Activated CD4-positive, alpha-beta T cell treated with anti-CD3 and anti-CD28 coated beads, Interleukin-2, amount 50 U/mL, for 24 hours (primary cell): Measurements from ENCODE around the gene ADD3.

Experiments used
- DNase-seq, 2 donors: peaks; one replicate each; pipeline ENCODE4 v3.0.0-alpha.2; 2020; ENCODE audit warnings: low read depth in 1 of 2, low spot score in 1 of 2

Gene ADD3

DNA sequence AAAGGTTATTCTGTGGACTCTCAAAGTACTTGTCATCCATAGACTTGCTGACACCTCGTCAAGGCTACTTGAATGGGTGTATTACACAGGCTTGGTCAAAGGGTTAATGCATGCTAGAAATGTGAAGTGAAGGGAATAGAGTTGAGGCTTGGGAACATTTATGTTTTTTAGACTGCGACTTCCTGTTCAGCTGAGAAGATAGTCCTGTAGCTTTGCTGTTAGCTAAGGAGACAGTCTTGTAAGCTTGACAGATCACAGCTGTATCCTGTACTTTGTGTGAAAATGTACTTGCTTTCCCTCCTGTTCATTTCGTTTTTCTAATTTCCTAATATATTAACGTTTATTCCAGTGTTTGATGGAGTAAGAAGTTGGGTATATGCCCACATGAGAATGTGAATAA lies 52.1 kb downstream of the ADD3 start:
- DNase-seq, result no peak

DNA sequence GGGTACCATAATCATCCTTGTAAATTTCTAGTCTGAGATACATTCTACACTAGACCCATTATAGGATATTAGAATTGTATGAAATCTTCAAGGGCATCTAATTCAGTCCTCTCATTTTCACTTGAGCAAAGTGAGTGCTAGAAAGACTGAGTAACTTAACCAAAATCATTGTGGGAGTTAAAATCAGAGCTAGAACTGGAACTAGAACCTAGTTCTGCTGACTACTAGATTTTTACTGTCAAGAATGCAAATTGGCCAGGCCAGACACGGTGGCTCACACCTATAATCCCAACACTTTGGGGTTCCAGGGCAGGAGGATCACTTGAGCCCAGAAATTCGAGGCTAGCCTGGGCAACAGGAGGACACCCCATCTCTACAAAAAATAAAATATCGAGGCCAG lies 53.9 kb downstream of the ADD3 start:
- DNase-seq, result no peak

DNA sequence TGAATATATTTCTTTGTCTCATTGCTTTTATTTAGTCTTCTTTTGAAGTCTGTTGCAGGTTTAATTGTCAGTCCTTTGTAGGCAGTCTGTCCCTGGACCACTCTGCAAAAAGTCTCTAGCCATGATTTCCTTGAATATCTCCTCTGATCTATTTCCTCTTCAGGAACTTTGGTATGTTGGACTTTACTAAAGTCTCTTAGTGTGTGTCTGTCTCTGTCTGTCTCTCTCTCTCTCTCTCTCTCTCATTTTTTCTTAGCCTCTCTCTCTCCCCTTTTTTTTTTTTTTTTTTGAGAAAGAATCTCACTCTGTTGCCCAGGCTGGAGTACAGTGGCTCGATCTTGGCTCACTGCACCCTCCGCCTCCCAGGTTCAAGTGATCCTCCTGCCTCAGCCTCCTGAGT lies 57.5 kb downstream of the ADD3 start:
- no peak for DNase-seq

DNA sequence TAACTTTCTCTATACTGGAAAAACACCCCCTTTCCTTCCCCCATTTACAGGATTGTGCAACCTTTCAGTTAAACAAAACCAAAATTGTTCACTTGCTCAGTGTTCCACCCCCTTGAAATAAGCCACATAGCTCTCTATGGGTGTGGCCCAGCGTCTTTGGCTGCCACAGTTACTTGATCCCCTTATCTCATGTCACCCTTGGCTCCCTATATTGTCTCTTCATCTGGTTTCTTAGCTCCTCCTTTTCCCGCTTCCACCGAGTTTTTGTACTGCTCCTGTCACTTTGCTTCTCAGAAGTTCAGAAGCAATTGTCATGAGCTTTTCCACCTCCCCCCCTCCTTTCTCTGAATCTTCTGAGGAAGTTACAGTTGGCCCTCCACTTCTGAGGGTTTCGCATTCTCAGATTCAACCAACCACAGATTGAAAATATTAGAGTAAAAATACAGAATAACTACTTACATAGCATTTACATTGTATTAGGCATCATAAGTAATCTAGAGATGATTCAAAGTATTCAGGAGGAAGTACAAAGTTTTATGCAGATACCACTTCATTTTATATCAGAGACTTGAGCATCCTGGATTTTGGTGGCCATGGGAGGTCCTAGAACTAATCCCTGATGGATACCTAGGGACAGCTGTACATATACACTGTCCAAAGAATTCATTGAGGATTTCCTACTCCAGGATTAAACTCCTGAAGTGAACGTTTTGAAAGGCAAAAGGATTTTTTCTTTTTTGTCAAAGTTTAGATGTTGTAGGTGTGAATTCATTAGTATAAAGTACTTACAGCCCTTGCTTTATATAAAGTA lies 60.4 kb downstream of the ADD3 start:
- DNase-seq, result peak in 1 of 2 donors; percentile 33

DNA sequence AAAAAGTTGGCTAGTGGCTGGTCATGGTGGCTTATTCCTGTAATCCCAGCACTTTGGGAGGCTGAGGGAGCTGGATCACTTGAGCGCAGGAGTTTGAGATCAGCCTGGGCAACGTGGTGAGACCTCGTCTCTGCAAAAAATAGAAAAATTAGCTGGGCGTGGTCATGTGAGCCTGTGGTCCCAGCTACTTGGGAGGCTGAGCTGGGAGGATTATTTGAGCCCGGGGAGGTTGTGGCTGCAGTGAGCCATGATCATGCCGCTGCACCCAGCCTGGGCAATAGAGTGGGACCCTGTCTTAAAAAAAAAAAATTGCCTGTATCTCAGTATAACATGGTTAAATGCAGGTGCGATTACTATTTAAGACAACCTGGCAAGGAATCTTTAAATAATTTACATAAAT lies 61.0 kb downstream of the ADD3 start:
- DNase-seq, result no peak

DNA sequence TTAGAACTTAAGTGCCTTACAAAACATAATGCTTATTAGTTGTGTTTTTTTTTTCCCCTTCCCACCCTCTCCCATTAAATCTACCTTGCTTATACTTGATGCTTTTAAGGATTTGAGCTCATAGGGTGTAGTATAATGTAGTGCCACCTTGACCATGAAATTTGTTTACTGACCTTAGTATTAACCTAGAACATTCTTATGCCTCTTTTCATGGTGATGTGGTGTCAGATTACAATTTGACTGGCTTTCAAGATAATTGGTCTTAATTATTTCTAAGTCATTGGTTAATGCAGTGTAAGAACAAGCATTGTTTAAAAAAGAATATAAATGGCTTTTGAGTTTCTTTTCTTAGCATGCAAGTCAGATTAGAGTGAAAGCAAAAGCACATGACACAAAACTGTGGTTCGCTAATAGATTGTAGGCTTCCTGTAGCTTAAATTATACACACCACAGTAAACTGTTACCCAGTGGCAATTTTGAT lies 61.8 kb downstream of the ADD3 start:
- no peak for DNase-seq

DNA sequence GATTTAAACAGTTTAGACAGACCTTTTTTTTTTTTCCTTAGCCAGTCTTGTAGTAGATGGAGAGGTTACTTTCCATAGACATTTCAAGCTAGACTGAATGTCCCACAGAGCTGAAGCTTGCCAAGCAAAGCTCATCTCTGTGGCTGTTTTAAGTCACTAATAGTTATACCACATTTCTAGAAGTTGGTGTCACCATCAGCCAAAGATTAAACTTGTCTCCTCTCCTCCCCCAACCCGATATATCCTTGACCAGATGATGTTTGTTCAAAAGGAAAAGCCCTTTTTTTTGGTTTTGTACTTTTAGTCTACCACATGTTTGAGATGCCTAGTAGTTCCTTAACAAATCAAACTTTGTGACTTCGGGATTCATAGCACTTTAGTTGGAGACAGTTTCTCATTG lies 66.1 kb downstream of the ADD3 start:
- no peak for DNase-seq

DNA sequence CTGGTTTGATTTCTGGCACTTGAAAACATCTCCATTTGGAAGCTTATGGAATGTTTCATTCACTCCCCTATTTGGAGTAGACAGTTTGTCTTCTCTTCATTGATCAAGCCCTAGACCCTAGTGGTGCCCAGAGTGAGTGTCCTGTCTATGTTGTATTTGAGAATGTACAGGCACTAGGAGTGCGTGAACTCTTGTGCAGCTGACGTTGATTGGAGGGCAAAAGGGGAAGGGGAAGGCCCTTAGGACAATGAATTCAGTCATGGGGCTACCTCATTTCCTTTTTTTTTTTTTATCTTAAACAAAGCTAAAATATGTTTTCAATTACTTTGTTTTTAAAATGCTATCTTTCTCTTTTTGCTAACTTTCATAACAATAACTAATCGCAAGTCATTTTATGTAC lies 66.5 kb downstream of the ADD3 start:
- no peak for DNase-seq

DNA sequence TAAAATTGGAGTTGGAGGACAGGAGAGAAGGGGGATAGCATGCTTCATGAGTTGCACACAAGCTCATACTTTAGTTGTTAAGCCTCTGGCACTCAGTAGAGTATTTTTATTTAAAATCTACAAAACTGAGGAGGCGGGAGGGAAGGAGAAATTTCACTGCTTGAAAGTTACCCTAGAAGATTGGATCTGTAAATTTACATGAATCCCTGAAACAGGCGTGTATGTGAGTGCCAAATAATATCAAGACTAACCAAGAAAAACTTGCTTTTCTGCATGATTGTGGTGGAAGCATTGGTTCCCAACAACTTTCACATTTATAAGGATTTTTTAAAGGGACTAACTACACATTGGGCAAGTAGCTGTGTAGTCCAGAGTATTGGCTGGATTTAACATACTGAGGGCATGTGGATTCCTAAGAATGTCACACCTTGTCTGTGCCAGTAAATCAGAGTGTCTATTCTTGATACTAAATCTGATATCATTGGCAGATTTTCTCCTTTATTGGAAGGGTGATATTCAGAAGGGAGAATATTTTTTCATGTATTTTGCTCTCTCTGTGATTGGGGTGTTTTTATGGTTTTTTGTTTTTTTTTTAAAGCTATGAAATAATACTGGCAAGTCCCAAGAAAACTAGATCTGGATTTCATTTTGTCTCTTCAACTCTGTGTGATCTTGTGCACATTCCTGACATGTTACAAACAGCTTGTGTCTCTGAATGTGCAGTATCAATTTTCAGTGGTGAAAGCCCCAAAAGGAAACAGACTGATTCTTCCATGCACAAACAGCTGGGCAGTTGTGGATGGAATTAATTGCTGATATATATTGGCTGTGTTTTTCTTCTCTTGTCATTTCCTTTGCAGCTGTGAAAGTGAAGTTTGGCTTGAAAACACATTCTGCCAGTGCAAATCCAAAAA lies 67.2 kb downstream of the ADD3 start:
- no peak for DNase-seq

DNA sequence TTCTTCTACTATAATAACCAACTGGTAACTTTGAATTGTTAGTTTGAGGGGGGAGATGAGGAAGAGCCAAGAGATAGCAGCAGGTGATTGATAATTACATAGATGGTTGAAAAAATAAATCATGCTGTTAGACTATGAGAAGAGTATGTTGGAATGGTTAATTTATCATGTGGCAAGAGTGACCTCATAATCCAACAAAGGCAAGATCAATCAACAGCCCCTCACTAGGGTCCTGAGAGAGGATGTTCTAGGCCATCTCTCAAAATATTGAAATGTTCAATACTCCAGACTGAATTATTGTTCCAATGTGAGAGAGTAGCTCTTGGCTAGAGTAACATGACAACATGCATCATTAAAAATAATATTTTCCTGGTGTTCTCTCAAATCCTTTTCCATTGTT lies 67.9 kb downstream of the ADD3 start:
- no peak for DNase-seq

DNA sequence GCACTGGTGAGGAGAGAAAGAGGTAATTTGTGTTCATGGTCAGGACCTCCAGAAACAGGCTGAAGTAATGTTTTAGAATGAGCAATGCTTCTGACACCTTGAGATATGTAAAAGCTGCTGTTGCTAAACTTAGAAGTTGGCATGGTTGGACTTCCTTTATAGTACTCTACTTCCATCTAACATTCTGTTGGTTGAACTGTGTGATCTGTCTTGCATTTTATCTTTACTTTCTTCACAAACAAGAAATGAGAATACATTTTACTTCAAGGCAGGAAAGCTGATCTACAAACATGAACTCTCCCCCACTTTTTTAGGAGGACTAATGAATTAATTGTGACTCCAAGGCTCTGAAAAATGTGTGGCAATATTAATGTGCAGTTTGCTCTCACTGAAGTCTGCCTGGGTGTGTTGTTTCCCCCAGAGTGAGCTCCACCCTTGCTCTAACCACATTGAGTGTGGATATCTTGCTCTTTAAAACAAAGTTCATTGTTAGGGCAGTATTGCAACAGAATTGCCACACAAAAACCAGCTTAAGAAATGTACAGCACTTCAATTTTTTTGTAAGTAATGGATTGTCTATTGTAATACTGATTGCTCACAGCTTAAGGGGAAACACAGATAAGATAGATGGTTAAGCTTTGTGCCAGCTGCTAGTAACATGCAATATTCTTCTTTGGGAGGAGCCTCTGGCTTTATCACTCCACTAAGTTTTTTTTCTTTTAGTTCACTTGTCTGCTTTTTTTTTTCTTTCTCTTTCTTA lies 69.0 kb downstream of the ADD3 start:
- no peak for DNase-seq

DNA sequence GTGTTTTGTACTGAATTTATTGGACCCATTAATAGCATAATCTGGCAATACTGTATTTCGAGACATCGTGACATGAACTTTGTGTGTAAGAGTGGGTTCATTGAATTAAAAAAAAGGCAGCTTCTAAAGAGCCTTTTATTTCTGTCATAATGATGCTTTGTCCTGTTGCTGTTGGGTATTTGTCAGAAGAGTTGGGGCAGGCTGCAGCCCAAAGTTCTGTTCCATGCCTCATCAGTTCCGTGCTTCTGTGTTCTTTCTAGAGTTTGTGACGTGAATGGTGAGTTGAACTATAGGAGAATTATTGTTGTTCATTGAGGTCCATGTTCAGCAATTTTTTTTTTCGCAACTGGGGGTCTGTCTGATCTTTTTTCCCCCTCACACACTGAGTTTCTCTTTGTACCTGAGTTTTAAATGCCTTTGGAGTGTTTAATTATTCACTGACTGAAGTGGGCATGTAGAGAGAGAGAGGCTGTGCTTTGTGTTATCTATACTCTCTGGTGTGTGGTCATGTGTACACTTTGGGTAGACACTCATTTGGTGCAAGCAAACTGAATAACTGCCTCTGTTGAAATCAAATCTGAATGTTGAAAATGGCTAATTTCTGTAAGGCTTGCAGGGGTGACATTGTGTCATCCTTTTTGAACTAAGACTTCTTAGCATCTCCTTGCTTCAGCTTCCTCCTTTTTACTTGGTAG lies 69.8 kb downstream of the ADD3 start:
- DNase-seq, result no peak

DNA sequence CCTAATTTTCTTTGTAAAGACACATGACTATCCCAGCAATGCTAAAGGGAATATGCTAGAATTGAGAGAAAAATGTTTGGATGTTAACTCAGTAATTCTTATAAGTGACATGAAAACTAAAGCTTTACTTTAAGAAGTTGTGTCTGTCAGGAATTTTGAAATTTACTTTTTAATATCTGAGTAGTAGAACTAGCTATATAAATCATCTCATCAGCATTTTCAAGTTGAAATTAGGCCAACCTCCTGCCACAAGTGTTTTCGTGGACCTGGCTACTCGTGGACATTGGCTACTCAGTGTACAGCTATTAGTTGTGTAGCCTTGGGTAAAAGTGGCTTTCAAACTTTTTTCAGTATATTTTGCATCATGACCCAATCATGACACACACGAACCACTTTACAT lies 70.5 kb downstream of the ADD3 start:
- DNase-seq, result no peak

DNA sequence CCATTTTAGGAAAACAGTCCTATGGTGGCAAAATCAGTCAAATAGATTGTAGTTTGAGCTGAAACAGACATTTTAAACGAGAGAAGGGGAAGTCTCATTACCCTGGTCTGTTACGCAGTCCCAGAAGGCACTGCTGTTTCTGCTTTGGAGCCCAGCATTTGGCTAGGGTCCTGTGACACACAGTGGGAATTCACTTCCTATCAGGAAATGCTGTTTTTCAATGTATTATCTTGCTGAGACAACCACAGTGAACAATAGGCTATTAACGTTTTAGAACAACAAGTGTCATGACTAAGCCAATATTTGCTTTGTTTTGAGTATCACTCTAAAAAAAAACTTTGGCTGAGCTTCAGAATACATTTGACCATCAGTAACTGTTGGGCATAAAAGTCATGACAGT lies 74.1 kb downstream of the ADD3 start:
- no peak for DNase-seq

DNA sequence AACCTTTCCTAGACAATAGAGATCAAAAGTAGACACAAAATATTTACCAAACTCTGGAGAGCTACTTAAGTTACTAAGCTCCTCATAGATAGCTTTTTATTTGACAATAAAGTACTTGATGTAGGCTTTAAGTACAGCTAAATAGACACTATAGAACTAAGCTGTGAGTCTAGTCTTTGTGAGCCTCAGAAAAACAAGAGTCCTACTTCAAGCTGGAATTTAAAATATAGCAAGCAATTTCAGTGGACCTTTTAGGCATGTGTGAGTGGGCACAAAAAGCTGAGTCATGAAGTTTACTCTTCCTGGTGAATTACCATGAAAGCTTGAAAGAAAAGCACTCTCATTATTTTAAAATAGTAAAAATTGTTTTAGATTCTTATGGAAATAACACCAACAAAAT lies 76.1 kb downstream of the ADD3 start:
- DNase-seq, result no peak

DNA sequence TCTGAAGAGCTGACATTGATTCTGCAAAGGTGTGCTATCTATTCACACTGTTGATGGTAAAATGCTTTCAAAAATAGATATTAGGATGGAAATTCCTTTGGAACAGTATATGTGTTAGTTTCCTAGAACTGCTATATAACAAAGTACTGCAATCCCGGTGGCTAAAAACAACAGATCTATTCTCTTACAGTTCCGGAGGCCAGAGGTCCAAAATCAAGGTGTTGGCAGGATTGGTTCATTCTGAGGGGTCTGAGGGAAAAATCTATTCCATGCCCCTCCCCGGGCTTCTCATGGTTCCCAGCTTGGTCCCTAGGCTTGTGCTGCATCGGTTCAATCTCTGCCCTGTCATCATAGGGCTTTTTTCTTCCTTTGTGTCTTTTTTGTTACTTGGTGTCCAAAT lies 79.9 kb downstream of the ADD3 start:
- DNase-seq, result no peak

DNA sequence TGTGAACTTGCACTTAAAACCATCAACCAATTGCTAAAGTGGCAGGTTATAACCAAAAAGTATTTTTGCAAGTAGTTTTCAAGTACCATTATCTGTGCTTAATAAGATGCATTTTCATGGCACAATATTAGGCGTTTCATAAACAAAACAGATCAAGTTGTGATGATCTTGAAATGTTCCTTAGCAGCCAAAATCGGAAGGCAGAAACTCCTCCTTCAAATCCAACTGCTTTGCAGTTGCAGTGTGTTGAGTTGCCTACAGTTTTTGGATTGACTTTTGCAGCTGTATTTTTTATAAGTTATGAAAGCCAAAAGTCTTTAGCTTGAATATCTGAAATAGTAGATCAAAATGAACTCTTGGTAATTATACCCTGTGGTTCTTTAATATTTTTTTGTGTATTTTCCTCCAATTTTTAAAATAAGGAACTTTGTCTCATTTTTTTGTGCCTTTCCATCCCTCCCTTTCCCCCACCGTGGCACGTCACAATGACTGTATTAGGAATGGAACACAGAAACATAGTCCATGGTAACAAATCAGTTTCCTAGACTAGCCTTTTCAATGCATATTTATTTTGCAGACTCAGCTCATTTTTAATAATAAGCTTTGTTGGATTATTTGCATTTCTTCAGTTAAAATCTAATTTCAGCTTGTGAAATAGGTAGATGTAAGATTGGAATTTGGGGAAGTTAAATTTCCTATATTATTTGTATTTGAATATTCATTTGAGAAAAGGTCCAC lies 80.8 kb downstream of the ADD3 start:
- DNase-seq, result no peak

DNA sequence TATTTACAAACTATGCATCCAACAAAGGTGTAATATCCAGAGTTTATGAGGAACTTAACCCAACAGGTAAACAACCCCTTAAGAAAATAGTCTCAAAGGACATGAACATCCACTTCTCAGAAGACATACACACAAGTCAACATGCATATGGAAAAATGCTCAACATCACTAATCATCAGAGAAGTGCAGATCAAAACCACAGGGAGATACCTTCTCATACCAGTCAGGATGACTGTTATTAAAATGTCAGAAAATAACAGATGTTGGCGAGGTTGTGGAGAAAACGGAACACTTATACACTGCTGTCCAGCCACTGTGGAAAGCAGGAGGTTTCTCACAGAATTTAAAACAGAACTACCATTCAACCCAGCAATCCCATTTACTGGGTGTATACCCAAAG lies 84.0 kb downstream of the ADD3 start:
- no peak for DNase-seq

DNA sequence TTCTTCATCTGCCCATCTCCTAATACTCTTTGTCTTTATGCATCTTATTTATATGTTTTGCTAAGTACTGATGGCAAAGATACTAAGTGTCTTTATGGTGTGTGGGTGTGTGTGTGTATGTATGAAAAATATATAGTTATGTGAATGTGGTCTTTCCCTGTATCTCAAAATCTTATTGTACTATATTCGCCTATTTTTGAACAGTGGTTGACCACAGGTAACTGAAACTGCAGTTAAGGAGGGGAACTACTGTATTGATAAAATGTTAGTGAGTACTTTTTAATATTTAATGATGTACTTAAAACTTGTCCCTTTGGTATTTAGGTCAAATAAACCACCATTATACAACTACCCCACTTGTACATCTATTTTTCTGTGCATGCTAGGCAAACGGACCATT lies 85.9 kb downstream of the ADD3 start:
- DNase-seq, result no peak

DNA sequence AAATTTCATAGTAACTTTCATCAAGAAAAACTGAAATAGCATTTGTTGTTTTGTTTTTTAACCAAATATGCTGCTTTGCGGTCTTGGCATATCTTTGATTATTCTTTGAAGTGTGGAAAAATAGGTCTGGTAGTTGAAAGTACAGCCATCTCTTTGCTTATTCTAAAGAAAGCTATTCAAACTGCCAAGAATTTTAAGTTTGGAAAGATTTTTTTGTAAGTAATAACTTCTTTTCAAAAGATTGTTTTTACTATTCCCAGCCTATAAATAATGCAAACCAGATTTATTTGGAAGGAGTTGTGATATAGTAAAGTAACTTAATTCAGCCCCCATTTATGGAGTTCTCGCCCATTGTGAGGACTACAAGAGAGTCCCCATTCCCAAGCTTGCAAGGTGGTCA lies 87.0 kb downstream of the ADD3 start:
- DNase-seq, result no peak
